Nephron (organoid): ENCODE data around the gene TRMT44.

Source experiments
- H3K27ac Mint-ChIP-seq, 3 experiments: 2 replicates each; pipeline ENCODE4 v1.8.0; 2020; ENCODE audit warnings: mixed read lengths in 3 of 3, mild to moderate bottlenecking in 2 of 3, moderate library complexity in 1 of 3
- H3K27me3 Mint-ChIP-seq: 2 replicates; pipeline ENCODE4 v1.8.0; 2021; ENCODE audit warnings: low read depth, mild to moderate bottlenecking, moderate library complexity, mixed read lengths
- H3K36me3 Mint-ChIP-seq: 2 replicates; pipeline ENCODE4 v1.8.0; 2020; ENCODE audit warnings: low read depth, mixed read lengths
- H3K4me1 Mint-ChIP-seq: 2 replicates; pipeline ENCODE4 v1.8.0; 2020; ENCODE audit warnings: mixed read lengths
- H3K4me3 Mint-ChIP-seq, 3 experiments: 2 replicates each; pipeline ENCODE4 v1.8.0; 2020; ENCODE audit warnings: mild to moderate bottlenecking in 3 of 3, mixed read lengths in 3 of 3, moderate library complexity in 2 of 3
- H3K9me3 Mint-ChIP-seq: 2 replicates; pipeline ENCODE4 v1.8.0; 2020; ENCODE audit warnings: mixed read lengths
- CTCF ChIP-seq, 3 experiments: fragments of 200-600 bp; sonication (generic); IDR thresholded peaks; one replicate each; pipeline ENCODE4 v1.5.0; 2021; ENCODE audit warnings: antibody characterized with exemption in 3 of 3; ENCODE audit not compliant: unreplicated experiment in 3 of 3

The TRMT44 gene

GRCh38 chr4:8440492-8441311, at the start of gene TRMT44, which contains the start of gene ACOX3:
Gene TRMT44, plus strand, starts transcription at chr4:8440777. Its CDS starts 46 bp downstream, at chr4:8440823.
Gene ACOX3, minus strand, starts transcription at chr4:8440723. Its CDS starts 24,202 bp downstream, at chr4:8416521.
- Mint-ChIP-seq H3K9me3 (peaks cover 4% of the 10 kb centered on the region), H3K27ac (peak within 1 kb of the TSS; percentile 94 to 98 (median 98)), H3K4me3 (peak within 1 kb of the TSS; percentile 91 to 100 (median 99)), H3K36me3 (no peaks in the 10 kb centered on the region), H3K4me1 (peaks cover 77% of the 10 kb centered on the region), H3K27me3 (no peaks in the 10 kb centered on the region)
- TF ChIP-seq CTCF (IDR thresholded peaks at IDR 0.05; ENCODE audit: unreplicated experiment in 3 of 3), result no peak

GRCh38 chr4:8391071-8391470, 49.5 kb upstream of the TRMT44 start:
- no peak for TF ChIP-seq CTCF (IDR thresholded peaks at IDR 0.05; ENCODE audit: unreplicated experiment in 3 of 3)
- Mint-ChIP-seq H3K27me3 (peaks cover 4% of the 10 kb centered on the region), H3K36me3 (peaks cover 41% of the 10 kb centered on the region), H3K27ac (peak overlapping the region in 2 of 3 experiments; percentile 72 to 95), H3K4me3 (peak overlapping the region in 1 of 3 experiments; percentile 44), H3K4me1 (peaks cover 55% of the 10 kb centered on the region), H3K9me3 (no peaks in the 10 kb centered on the region)

GRCh38 chr4:8391972-8392371, 48.6 kb upstream of the TRMT44 start:
- Mint-ChIP-seq H3K9me3 (no peaks in the 10 kb centered on the region), H3K4me3 (peak overlapping the region in 1 of 3 experiments; percentile 61), H3K27ac (peak overlapping the region in 2 of 3 experiments; percentile 95), H3K27me3 (peaks cover 4% of the 10 kb centered on the region), H3K36me3 (peaks cover 40% of the 10 kb centered on the region), H3K4me1 (peaks cover 61% of the 10 kb centered on the region)
- no peak for TF ChIP-seq CTCF (IDR thresholded peaks at IDR 0.05; ENCODE audit: unreplicated experiment in 3 of 3)

GRCh38 chr4:8392591-8393190, 47.9 kb upstream of the TRMT44 start:
- peaks cover 35% of the 10 kb centered on the region for H3K36me3 Mint-ChIP-seq
- no peak for TF ChIP-seq CTCF (IDR thresholded peaks at IDR 0.05; ENCODE audit: unreplicated experiment in 3 of 3)

GRCh38 chr4:8393593-8394038, 47.0 kb upstream of the TRMT44 start:
- H3K9me3 Mint-ChIP-seq, result no peaks in the 10 kb centered on the region
- peaks cover 36% of the 10 kb centered on the region for H3K36me3 Mint-ChIP-seq
- no peak for TF ChIP-seq CTCF (IDR thresholded peaks at IDR 0.05; ENCODE audit: unreplicated experiment in 3 of 3)
- peaks cover 67% of the 10 kb centered on the region for H3K4me1 Mint-ChIP-seq
- peak overlapping the region; percentile 94 to 95 (median 95) for H3K27ac Mint-ChIP-seq
- peak overlapping the region in 2 of 3 experiments; percentile 48 to 52 for H3K4me3 Mint-ChIP-seq
- peaks cover 4% of the 10 kb centered on the region for H3K27me3 Mint-ChIP-seq

More at GRCh38 chr4:8392591-8393190, 47.9 kb upstream of the TRMT44 start:
- peaks cover 4% of the 10 kb centered on the region for H3K27me3 Mint-ChIP-seq
- peak overlapping the region; percentile 46 to 95 (median 95) for H3K27ac Mint-ChIP-seq
- no peak overlapping the region for H3K4me3 Mint-ChIP-seq
- H3K4me1 Mint-ChIP-seq, result peaks cover 61% of the 10 kb centered on the region
- H3K9me3 Mint-ChIP-seq, result no peaks in the 10 kb centered on the region
